NCI-H1417 treated with DMSO at 0.1 percent for 48 hours (cell line): ENCODE data around the gene VTI1B.
A peak's percentile ranks its signal among the peaks of the same experiment; 100 is the strongest.
"Not testable (repeated sequence)": the region's sequence is repeated elsewhere in the genome, so short reads cannot be mapped to it uniquely, and the experiment has no call there.

Source experiments
- DNase-seq: peaks from one replicate; lab custom pipeline; 2025; lab: John Stamatoyannopoulos, UW

VTI1B gene

GRCh38 chr14:67626131-67626530 is 48.3 kb downstream of the VTI1B start:
- not testable (repeated sequence) for DNase-seq

- DNase-seq = no peak
Observed at GRCh38 chr14:67623114-67623513, 51.3 kb downstream of the VTI1B start.

GRCh38 chr14:67622675-67623074 is 51.8 kb downstream of the VTI1B start:
- no peak for DNase-seq

- no peak for DNase-seq
Observed at GRCh38 chr14:67620217-67620785, 54.1 kb downstream of the VTI1B start.

GRCh38 chr14:67619446-67620216 is 54.8 kb downstream of the VTI1B start, which contains the start of gene ARG2:
ARG2 (plus strand) TSS chr14:67619920; CDS start chr14:67619978, 58 bp downstream.
- peak; percentile 88 for DNase-seq

GRCh38 chr14:67618617-67619063 is 55.8 kb downstream of the VTI1B start:
- DNase-seq = no peak

GRCh38 chr14:67610491-67610890 is 63.9 kb downstream of the VTI1B start:
- DNase-seq = no peak

- no peak for DNase-seq
Observed at GRCh38 chr14:67609642-67610310, 64.7 kb downstream of the VTI1B start.

- no peak for DNase-seq
Observed at GRCh38 chr14:67607646-67608045, 66.8 kb downstream of the VTI1B start.

GRCh38 chr14:67602995-67603545 is 71.4 kb downstream of the VTI1B start:
- no peak for DNase-seq

- DNase-seq = no peak
Observed at GRCh38 chr14:67602076-67602475, 72.4 kb downstream of the VTI1B start.

- DNase-seq = not testable (repeated sequence)
Observed at GRCh38 chr14:67600562-67600974, 73.9 kb downstream of the VTI1B start.

- no peak for DNase-seq
Observed at GRCh38 chr14:67599698-67600561, 74.5 kb downstream of the VTI1B start, which contains the start of gene PIGH. PIGH (minus strand) TSS chr14:67600268; CDS start chr14:67600203, 65 bp downstream.
